ENCODE data around the gene TM2D1. TPM values are rescaled to one million over a fixed set of nuclear protein-coding genes. Genes with fewer than 3 reads are reported as not detected.

Gene TM2D1
- 10 to 100 TPM; 63.7 to 88.5 (median 69.6) TPM for total RNA-seq
- 10 to 100 TPM; 15.0 to 30.3 (median 16.0) TPM for polyA plus RNA-seq

DNA sequence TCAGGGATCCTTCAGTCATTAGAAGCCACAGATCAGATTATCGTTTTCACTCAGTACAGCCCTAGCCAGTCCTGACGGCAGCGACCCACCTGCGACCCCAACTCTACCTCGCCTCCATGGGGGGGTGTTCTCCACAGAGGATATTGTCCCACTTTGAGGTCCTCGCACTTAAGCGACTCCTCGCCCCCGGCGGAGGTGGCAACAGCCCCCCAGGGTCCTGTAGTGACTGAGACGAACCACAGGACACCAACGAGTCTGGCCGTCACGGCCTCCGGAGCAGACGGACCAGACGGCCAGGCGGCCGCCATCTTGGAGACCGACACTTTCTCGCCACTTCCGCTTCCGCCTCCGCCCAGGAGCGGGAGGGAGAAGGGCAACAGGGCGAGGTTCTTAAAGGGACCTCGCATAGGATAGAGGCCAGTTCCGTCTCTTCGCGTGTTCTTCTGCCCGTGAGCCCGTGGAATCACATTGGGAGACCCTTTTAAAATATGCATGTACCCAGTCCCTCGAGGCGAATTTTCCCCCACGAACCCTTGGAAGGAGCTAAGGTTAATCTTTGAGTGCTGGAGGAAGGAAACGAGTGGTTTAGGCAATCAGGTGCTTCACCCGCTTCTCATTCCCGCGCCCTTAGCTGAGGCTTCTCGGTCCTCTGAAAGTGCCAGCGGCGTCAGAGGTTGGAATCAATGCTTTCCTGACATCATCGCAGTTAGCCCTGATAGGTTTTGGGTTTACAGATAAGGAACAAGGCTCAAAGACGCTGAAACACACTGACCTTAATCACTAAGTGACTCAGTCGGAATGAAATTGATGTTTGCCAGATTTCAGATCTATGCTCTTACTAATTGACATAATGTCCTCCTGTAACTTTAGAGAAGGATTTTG, at the start of gene TM2D1:
Gene TM2D1, minus strand, starts transcription at position 329 of the 882 bp plus-strand sequence. Its CDS starts 21 bp downstream, at position 308.
- peaks cover 0 to 26% (median 14%) of the 10 kb centered on the region in 4 donors for H3K4me1 ChIP-seq
- peaks cover 0 to 13% (median 0%) of the 10 kb centered on the region in 4 donors for H3K36me3 ChIP-seq
- no peaks in the 10 kb centered on the region for H3K9me3 ChIP-seq
- WGBS, 2 donors: 0% methylated on average over 45 of the region's 45 CpGs
- peak within 1 kb of the TSS; percentile 85 to 88 (median 86) for H3K27ac ChIP-seq
- intact Hi-C loops (cut with DNase I): loop anchor here (1.0 to 10.0 kb wide), 2 partner anchors 16 to 650 kb away; no protein-coding TSS in a partner anchor
- peak; percentile 95 for DNase-seq
- no peaks in the 10 kb centered on the region for H3K27me3 ChIP-seq
- peak within 1 kb of the TSS; percentile 66 to 88 (median 76) for H3K4me3 ChIP-seq
- TF ChIP-seq POLR2A (IDR thresholded peaks at IDR 0.05) (peak; percentile 72 to 88), EP300 (IDR thresholded peaks at IDR 0.05) (peak in 1 of 4 donors; percentile 6), POLR2AphosphoS5 (IDR thresholded peaks at IDR 0.05) (peak; percentile 83 to 94 (median 92))
- TF ChIP-seq, protein P1, sequence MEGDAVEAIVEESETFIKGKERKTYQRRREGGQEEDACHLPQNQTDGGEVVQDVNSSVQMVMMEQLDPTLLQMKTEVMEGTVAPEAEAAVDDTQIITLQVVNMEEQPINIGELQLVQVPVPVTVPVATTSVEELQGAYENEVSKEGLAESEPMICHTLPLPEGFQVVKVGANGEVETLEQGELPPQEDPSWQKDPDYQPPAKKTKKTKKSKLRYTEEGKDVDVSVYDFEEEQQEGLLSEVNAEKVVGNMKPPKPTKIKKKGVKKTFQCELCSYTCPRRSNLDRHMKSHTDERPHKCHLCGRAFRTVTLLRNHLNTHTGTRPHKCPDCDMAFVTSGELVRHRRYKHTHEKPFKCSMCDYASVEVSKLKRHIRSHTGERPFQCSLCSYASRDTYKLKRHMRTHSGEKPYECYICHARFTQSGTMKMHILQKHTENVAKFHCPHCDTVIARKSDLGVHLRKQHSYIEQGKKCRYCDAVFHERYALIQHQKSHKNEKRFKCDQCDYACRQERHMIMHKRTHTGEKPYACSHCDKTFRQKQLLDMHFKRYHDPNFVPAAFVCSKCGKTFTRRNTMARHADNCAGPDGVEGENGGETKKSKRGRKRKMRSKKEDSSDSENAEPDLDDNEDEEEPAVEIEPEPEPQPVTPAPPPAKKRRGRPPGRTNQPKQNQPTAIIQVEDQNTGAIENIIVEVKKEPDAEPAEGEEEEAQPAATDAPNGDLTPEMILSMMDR (IDR thresholded peaks at IDR 0.05): no peak

DNA sequence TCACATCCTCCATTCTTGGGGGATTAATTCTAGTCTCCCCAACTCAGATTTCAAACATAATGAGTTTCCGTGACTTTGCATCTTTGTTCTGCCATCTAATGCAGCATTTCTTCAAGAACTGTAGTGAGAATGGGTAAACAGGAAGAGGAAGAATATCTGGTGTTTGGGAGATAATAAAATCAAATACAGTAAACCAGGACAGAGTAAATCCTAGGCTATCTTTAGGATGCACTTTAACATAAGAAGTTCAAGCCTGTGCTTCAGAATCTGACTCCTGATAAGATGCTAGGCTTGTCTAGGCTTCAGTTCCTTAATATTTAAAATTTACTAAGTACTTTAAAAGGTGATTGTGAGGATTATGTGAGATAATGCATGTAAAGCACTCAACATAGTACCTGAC, 45.2 kb upstream of the TM2D1 start:
- peaks cover 0 to 19% (median 7%) of the 10 kb centered on the region in 4 donors for H3K36me3 ChIP-seq
- DNase-seq: no peak
- intact Hi-C loops (cut with DNase I): no loop called here
- H3K9me3 ChIP-seq: no peaks in the 10 kb centered on the region
- TF ChIP-seq POLR2A (IDR thresholded peaks at IDR 0.05): no peak
- TF ChIP-seq, protein P1 (IDR thresholded peaks at IDR 0.05): no peak
- TF ChIP-seq POLR2AphosphoS5 (IDR thresholded peaks at IDR 0.05): no peak
- no peak for TF ChIP-seq EP300 (IDR thresholded peaks at IDR 0.05)
- WGBS, 2 donors: 91 to 96% methylated on average over 1 of the region's 1 CpG
- no peak overlapping the region for H3K4me3 ChIP-seq
- no peak overlapping the region for H3K27ac ChIP-seq
- no peaks in the 10 kb centered on the region for H3K4me1 ChIP-seq
- H3K27me3 ChIP-seq: no peaks in the 10 kb centered on the region

DNA sequence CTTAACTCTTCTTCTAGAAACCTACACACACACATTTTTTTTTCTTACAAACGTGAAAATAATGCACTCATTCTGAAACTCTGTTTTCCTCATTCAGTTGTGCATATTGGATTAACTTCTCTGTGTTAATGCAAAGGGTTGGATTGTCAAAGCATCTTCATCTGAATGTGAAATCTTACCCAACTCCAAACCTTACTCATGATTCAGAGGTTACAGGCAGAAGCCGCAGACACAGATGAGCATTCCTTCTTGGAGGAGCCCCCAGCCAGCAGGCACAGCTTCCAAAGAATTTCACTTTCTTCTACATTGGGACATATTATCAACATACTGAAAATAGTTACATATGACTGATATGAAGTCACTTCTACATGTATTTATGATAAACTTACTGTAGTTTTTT, 33.0 kb upstream of the TM2D1 start:
- intact Hi-C loops (cut with DNase I): no loop called here
- DNase-seq: no peak
- H3K9me3 ChIP-seq: no peaks in the 10 kb centered on the region
- H3K4me3 ChIP-seq: no peak overlapping the region
- WGBS, 2 donors: 82 to 85% methylated on average over 2 of the region's 2 CpGs
- H3K27ac ChIP-seq: no peak overlapping the region
- no peaks in the 10 kb centered on the region for H3K4me1 ChIP-seq
- TF ChIP-seq POLR2A (IDR thresholded peaks at IDR 0.05) (no peak), EP300 (IDR thresholded peaks at IDR 0.05) (no peak), POLR2AphosphoS5 (IDR thresholded peaks at IDR 0.05) (no peak)
- TF ChIP-seq, protein P1 (IDR thresholded peaks at IDR 0.05): no peak
- no peaks in the 10 kb centered on the region for H3K27me3 ChIP-seq
- no peaks in the 10 kb centered on the region for H3K36me3 ChIP-seq

DNA sequence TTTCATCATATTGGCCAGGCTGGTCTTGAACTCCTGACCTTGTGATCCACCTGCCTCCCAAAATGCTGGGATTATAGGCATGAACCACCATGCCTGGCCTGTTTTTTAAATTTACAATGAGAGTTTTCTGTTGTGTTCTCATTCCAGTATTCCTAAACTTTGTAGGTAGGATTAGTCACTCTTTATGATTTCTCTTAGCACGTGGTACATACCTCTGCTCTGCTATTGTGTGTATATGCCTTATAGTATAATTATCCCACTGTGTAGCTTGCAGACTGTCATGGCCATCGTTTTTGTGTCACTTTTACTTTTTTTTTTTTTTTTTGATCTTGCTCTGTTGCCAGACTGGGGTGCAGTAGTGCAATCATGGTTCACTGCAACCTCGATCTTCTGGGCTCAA, 31.8 kb upstream of the TM2D1 start:
- intact Hi-C loops (cut with DNase I): no loop called here
- no peak for DNase-seq
- TF ChIP-seq POLR2AphosphoS5 (IDR thresholded peaks at IDR 0.05) (no peak), EP300 (IDR thresholded peaks at IDR 0.05) (no peak), POLR2A (IDR thresholded peaks at IDR 0.05) (no peak)
- TF ChIP-seq, protein P1 (IDR thresholded peaks at IDR 0.05): no peak
- H3K27ac ChIP-seq: no peak overlapping the region
- no peaks in the 10 kb centered on the region for H3K36me3 ChIP-seq
- H3K27me3 ChIP-seq: no peaks in the 10 kb centered on the region
- no peaks in the 10 kb centered on the region for H3K4me1 ChIP-seq
- 58 to 83% methylated on average over 3 of the region's 3 CpGs for WGBS, 2 donors
- no peak overlapping the region for H3K4me3 ChIP-seq
- no peaks in the 10 kb centered on the region for H3K9me3 ChIP-seq
